HG03457 (cell line): Measurements from ENCODE around the gene CAMK2D.
A peak's percentile ranks its signal among the peaks of the same experiment; 100 is the strongest.

Experiments used
- ATAC-seq: cut with Tn5 transposase; IDR thresholded peaks from one replicate; pipeline ENCODE4 v1.9.1; 2021; ENCODE audit warnings: moderate number of reproducible peaks; ENCODE audit not compliant: unreplicated experiment

Gene CAMK2D

DNA sequence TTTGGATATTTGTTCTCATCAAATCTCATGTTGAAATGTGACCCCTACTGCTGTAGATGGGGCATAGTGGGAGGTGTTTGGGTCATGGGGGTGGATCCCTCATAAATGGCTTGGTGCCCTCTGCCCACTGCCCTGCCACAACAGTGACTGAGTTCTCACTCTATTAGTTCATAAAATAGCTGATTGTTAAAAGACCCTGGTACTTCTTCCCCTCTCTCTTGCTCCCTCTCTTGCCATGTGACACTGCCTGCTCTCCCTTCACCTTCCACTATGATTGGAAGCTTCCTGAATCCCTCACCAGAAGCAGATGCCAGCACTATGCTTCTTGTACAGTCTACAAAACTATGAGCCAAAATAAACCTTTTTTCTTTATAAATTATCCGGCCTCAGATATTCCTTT is 182.2 kb downstream of the CAMK2D start:
- ATAC-seq = no peak

DNA sequence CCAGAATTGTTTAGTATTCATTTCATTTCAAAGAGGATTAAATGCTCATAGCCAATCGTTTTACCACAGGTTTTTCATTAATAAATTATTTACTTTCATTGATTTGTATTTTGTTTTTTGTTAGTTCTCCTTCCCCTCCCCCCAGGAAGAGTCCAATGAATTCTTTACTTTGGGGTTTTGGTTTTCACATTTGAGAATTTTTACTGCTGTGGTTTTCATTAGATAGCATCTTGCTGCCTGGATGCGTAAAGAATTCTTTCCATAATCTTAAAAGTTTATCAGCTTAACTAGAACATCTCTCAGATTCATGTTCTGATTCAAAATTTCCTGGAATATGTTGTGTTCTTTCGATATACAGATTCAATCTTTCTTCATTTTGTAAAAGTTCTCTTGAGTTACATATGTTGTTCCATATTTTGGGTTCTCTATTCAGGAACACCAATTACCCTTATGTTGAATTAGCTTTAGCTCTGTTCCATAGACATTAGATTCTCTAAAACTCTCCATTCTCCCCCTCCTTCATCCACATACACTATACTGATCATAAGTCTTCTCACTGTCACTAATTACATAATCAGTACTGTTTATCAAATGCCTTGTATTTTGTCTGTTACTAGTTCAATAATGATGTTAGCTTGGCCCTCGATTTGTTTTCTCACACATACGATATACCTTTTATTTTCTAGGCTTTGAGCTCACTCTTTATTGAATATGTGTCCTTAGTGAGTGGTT is 184.4 kb downstream of the CAMK2D start:
- ATAC-seq = no peak

GRCh38 chr4:113575401-113575800 is 186.1 kb downstream of the CAMK2D start:
- ATAC-seq = no peak

- ATAC-seq = no peak
Measured at GRCh38 chr4:113574636-113575103, 186.9 kb downstream of the CAMK2D start.

DNA sequence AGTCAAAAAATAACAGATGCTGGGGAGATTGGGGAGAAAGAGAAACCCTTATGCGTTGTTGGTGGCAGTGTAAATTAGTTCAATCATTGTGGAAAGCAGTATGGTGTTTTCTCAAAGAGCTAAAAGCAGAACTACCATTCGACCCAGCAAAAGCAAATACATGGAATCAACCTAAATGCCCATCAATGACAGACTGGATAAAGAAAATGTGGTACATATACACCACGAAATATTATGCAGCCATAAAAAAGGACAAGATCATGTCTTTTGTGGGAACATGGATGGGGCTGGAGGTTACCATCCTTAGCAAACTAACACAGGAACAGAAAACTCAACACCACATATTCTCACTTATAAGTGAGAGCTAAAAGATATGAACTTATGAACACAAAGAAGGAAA is 188.9 kb downstream of the CAMK2D start:
- no peak for ATAC-seq

GRCh38 chr4:113566015-113566795 is 195.3 kb downstream of the CAMK2D start:
- ATAC-seq = no peak

- ATAC-seq = no peak
Measured at GRCh38 chr4:113565702-113566012, 195.9 kb downstream of the CAMK2D start.

DNA sequence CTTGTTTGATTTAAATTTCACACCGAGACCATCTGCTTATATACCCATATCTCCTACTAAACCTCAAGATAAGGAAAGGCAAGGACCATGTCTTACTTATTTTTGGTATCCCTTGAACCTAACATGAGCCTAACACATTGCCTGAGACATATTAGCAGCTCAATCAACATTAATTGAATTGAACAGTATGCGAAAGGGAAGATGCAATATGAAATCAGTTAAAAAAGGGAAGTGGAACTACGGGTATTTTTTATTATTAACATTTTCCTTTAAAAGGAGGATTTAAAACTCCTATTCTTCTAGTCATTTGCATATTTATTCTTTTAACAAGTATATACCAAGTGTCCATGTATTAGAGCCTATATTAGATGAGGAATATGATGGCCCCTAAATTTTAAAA is 197.0 kb downstream of the CAMK2D start:
- peak; percentile 26 for ATAC-seq

- no peak for ATAC-seq
Measured at GRCh38 chr4:113563691-113564378, 197.7 kb downstream of the CAMK2D start.

DNA sequence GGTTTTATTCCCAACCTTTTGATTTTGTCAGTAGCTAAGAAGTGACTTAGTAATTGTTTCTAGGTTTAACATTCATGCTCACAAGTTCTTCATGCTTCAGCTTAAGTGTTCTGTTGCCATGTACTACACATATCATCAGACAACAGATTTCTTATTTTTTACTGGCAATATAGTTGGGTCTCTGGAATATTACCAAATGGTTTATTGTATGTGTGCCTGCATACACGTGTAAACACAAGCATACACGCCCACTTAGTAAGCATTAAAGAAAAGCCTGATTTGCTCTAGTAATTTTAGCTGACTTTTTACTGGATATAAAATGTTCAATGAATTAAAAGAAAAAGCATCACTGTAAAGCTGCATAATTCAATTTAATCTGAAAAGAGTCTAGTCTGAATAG is 199.8 kb downstream of the CAMK2D start:
- no peak for ATAC-seq

- no peak for ATAC-seq
Measured at GRCh38 chr4:113561092-113561491, 200.4 kb downstream of the CAMK2D start.

DNA sequence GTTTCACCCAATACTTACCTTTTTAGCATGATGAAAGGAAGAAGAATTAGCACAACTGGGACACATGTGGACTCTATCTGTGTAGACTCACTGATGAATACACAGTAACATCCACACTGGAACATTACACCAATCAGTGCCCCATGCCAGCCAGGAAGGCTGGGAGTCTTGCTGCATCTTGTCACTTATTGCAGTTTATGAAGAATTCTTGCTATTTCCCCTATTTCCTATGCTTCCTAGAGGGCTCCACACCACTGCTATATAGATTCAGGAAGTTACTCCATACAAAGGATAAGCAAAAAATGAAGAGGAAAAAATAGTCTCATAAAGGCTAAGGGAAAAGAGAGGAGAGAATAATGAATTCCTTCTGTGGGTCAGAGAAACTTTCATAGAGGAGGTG is 201.0 kb downstream of the CAMK2D start:
- no peak for ATAC-seq

DNA sequence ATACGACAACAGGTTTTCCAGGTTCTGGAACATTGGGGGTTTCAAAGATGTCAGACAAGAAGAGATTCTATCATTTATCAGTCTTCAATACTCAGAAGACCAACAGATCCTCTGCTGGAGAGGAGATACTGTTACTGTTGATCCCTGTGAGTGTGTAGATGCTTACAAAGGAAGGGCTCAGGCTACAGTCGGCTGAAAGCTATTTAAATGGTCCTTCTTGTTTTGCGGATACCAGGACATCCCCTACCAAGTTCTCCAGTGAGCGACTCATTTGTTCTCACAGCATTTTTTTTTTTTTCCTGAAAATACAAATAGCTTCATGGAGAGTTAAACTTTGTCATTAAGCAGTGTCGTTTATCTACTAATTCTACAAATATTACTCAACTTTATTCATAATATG is 201.6 kb downstream of the CAMK2D start:
- no peak for ATAC-seq

GRCh38 chr4:113556382-113557134 is 205.0 kb downstream of the CAMK2D start:
- no peak for ATAC-seq

GRCh38 chr4:113555868-113556267 is 205.7 kb downstream of the CAMK2D start:
- no peak for ATAC-seq

GRCh38 chr4:113553082-113553481 is 208.5 kb downstream of the CAMK2D start:
- ATAC-seq = no peak

DNA sequence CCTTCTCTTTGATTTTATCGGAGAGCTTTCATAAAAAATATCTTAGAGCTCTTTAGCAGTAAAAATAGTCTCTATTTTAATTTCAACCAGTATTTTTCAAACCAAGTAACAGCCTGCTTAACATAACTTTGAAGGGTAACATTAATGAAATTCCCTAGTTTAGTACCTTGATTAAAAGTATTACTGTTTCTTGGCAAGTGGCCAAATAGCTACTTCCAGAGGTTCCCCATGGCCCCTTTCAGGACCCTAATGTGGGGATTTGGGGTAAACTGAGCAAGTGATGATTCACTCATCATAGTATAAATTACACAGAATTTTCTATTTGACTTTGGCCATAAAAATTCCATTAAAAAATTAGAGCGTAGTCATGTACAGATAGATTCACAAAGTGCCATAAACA is 211.0 kb downstream of the CAMK2D start:
- no peak for ATAC-seq

DNA sequence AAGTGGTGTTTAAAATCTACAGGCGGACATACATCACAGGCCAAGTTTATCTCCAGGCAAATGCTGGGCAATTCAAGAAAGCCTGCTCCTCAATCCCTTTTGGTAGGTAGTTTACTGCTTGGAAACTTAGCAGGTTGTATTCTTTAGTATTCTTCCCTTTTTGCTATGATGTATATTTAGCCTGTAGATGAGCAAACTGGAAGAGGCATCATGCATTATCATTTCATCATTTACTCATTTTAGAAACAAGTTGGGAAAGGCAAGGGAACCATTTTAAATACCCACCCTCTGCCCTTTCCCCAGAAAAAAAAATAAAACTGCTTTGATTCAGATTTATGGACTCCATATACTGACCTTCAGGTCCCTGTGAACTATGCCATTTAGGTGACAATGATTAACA is 213.2 kb downstream of the CAMK2D start:
- no peak for ATAC-seq

GRCh38 chr4:113547487-113548042 is 214.0 kb downstream of the CAMK2D start:
- peak; percentile 96 for ATAC-seq

DNA sequence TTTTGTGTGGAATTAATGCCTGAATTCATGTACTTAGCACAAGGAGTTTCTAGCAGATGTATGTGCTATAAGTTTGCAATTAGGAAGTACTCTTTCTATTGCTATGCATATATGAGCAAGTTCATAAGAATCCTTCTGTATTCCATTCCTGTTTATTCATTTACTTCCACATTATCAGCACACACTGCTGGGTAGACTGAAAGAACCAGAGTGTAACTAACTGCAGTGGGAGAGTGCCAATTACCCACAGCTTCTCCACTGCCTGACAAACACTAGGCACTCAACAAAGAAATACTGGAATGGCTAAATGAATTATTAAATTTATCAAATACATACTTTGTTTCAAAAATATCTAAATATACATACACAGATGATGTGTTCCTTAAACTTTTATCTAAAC is 219.6 kb downstream of the CAMK2D start:
- no peak for ATAC-seq

DNA sequence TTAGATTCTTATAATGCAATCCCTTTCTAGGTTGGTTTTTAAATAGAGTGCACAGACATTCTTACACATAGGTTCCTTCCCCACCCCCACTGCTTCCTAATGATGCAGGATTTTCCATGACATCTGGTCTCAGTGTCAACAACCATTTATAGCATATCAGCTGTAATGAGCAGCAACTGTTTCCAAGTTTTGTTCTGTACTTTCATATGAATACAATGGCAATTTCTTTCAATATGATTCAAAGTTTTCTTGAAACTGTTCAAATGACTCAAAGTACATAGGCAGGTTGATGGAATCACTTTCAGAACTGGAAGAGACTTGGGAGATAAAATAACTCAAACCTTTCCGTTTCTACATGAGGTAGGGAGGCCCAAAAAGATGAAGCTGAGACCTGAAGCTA is 220.7 kb downstream of the CAMK2D start:
- no peak for ATAC-seq
